MM.1S (cell line): ENCODE data around the gene PPP2R3C.

Experiments used
- EZH2 ChIP-seq: fragments of 300-600 bp; sonication (generic); optimal IDR thresholded peaks from 2 replicates; pipeline ENCODE3; 2017; ENCODE audit warnings: low read depth, mild to moderate bottlenecking, antibody characterized with exemption, low read length, mixed read lengths
- EZH2phosphoT487 ChIP-seq: fragments of 300-600 bp; sonication (generic); IDR thresholded peaks from 2 replicates; pipeline ENCODE4 v1.6.1; 2018; ENCODE audit warnings: antibody characterized with exemption, low read length
- TF ChIP-seq, protein P1 (sequence below): fragments of 300-600 bp; sonication (generic); IDR thresholded peaks from 2 replicates; pipeline ENCODE4 v1.5.1; 2016; ENCODE audit warnings: antibody characterized with exemption, low read length, mixed read lengths

DNA sequence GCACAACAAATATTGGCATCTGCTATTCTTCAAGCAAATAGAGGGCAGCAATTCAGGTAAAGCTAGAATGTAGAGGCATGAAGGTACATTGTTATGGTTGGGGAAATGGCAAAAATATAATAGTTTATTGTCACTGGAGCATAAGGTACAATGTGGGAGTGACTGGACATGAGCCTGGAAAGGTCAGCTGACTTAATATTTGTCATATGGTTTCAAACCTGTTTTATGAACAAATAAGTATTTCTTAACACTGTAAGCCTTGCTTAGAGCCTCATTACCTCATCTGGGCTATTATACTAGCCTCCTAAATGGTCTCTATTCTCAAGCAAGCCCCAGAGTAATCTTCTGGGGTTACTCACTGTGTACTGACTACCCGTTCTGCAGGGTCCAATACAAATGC, 42.0 kb downstream of the PPP2R3C start:
- TF ChIP-seq, protein P1, sequence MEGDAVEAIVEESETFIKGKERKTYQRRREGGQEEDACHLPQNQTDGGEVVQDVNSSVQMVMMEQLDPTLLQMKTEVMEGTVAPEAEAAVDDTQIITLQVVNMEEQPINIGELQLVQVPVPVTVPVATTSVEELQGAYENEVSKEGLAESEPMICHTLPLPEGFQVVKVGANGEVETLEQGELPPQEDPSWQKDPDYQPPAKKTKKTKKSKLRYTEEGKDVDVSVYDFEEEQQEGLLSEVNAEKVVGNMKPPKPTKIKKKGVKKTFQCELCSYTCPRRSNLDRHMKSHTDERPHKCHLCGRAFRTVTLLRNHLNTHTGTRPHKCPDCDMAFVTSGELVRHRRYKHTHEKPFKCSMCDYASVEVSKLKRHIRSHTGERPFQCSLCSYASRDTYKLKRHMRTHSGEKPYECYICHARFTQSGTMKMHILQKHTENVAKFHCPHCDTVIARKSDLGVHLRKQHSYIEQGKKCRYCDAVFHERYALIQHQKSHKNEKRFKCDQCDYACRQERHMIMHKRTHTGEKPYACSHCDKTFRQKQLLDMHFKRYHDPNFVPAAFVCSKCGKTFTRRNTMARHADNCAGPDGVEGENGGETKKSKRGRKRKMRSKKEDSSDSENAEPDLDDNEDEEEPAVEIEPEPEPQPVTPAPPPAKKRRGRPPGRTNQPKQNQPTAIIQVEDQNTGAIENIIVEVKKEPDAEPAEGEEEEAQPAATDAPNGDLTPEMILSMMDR = no peak
- TF ChIP-seq EZH2 (no peak), EZH2phosphoT487 (no peak)
